HG03280 (cell line): ENCODE results near the gene GNAS-AS1.

ENCODE experiments used
- ATAC-seq: cut with Tn5 transposase; IDR thresholded peaks from one replicate; pipeline ENCODE4 v1.9.1; 2021; ENCODE audit warnings: mild to moderate bottlenecking, moderate library complexity; ENCODE audit not compliant: unreplicated experiment

Gene GNAS-AS1

GRCh38 chr20:58850693-58851174, at the start of gene GNAS-AS1:
GNAS-AS1 (minus strand) TSS chr20:58850902.
- ATAC-seq: peak; percentile 87

- no peak for ATAC-seq
Measured at GRCh38 chr20:58900397-58900796, 49.7 kb upstream of the GNAS-AS1 start.

GRCh38 chr20:58899512-58899911, 48.8 kb upstream of the GNAS-AS1 start:
- no peak for ATAC-seq

- no peak for ATAC-seq
Measured at GRCh38 chr20:58898629-58899408, 48.1 kb upstream of the GNAS-AS1 start.

GRCh38 chr20:58897488-58897887, 46.8 kb upstream of the GNAS-AS1 start:
- ATAC-seq: no peak

- no peak for ATAC-seq
Measured at GRCh38 chr20:58896820-58897219, 46.1 kb upstream of the GNAS-AS1 start.

GRCh38 chr20:58895448-58896180, 44.9 kb upstream of the GNAS-AS1 start:
- ATAC-seq: no peak

- ATAC-seq: no peak
Measured at GRCh38 chr20:58894652-58895447, 44.1 kb upstream of the GNAS-AS1 start.

- ATAC-seq: no peak
Measured at GRCh38 chr20:58893355-58894120, 42.8 kb upstream of the GNAS-AS1 start.

GRCh38 chr20:58892932-58893224, 42.2 kb upstream of the GNAS-AS1 start:
- ATAC-seq: no peak

GRCh38 chr20:58892141-58892931, 41.6 kb upstream of the GNAS-AS1 start:
- ATAC-seq: peak; percentile 5

GRCh38 chr20:58891718-58892140, 41.0 kb upstream of the GNAS-AS1 start:
- peak; percentile 1 for ATAC-seq

GRCh38 chr20:58891086-58891717, 40.5 kb upstream of the GNAS-AS1 start:
- peak; percentile 28 for ATAC-seq

GRCh38 chr20:58890518-58891085, 39.9 kb upstream of the GNAS-AS1 start:
- ATAC-seq: peak; percentile 17

GRCh38 chr20:58889798-58890517, 39.3 kb upstream of the GNAS-AS1 start:
- ATAC-seq: no peak

- no peak for ATAC-seq
Measured at GRCh38 chr20:58889334-58889760, 38.6 kb upstream of the GNAS-AS1 start.

- peak; percentile 39 for ATAC-seq
Measured at GRCh38 chr20:58888521-58889333, 38.0 kb upstream of the GNAS-AS1 start.
